G401 (cell line): ENCODE data around the gene RHOH. TPM values are rescaled to one million over a fixed set of nuclear protein-coding genes. Genes with fewer than 3 reads are reported as not detected.
"Not testable (repeated sequence)": the region's sequence is repeated elsewhere in the genome, so short reads cannot be mapped to it uniquely, and the experiment has no call there.

Experiments
- DNase-seq: peaks from one replicate; pipeline ENCODE4 v3.0.0-alpha.2; 2015; ENCODE audit warnings: low spot score
- in situ Hi-C: cut with HindIII; loops from 2 replicates; pipeline ENCODE4 v1.10.0; 2016; ENCODE audit warnings: low sequenced_read_pairs, mixed read lengths
- total RNA-seq: library from RNA; depleted of rRNA; stranded (reverse); fragments of >200 nt; shearing (Covaris generic); gene quantifications from 2 replicates; pipeline ENCODE4 v1.2.3, GENCODE V29; 2014; rRNA removed

The RHOH gene
- total RNA-seq, 1 experiment from 2014 or later, result 48.6 TPM

- in situ Hi-C loops, result no loop called here
- DNase-seq, result no peak
These were observed 84.3 kb downstream of the RHOH start for GRCh38 chr4:40281099-40281498.

- in situ Hi-C loops, result no loop called here
- DNase-seq, result no peak
These were observed 85.1 kb downstream of the RHOH start for GRCh38 chr4:40281913-40282312.

- in situ Hi-C loops, DNase-seq: not testable (repeated sequence)
These were observed 86.0 kb downstream of the RHOH start for GRCh38 chr4:40282857-40283256.

- in situ Hi-C loops, result no loop called here
- no peak for DNase-seq
These were observed 86.6 kb downstream of the RHOH start for GRCh38 chr4:40283413-40283812.

GRCh38 chr4:40283968-40284367 lies 87.1 kb downstream of the RHOH start:
- in situ Hi-C loops, result no loop called here
- no peak for DNase-seq

GRCh38 chr4:40285692-40286091 lies 88.9 kb downstream of the RHOH start:
- in situ Hi-C loops, result no loop called here
- no peak for DNase-seq

DNA sequence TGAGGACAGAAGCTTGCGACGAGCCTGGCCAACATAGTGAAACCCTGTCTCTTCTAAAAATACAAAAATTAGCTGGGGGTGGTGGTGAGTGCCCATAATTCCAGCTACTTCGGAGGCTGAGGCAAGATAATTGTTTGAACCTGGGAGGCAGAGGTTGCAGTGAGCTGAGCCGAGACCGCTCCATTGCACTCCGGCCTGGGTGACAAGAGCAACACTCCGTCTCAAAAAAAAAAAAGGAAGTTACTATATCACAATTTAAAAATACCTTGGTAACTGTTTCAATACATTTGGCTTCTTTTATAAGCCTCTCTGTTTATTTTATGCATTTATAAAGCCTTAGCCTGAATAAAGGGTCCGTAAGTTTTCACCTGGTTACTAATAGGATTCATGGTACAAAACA lies 91.7 kb downstream of the RHOH start:
- in situ Hi-C loops, result no loop called here
- DNase-seq, result no peak

DNA sequence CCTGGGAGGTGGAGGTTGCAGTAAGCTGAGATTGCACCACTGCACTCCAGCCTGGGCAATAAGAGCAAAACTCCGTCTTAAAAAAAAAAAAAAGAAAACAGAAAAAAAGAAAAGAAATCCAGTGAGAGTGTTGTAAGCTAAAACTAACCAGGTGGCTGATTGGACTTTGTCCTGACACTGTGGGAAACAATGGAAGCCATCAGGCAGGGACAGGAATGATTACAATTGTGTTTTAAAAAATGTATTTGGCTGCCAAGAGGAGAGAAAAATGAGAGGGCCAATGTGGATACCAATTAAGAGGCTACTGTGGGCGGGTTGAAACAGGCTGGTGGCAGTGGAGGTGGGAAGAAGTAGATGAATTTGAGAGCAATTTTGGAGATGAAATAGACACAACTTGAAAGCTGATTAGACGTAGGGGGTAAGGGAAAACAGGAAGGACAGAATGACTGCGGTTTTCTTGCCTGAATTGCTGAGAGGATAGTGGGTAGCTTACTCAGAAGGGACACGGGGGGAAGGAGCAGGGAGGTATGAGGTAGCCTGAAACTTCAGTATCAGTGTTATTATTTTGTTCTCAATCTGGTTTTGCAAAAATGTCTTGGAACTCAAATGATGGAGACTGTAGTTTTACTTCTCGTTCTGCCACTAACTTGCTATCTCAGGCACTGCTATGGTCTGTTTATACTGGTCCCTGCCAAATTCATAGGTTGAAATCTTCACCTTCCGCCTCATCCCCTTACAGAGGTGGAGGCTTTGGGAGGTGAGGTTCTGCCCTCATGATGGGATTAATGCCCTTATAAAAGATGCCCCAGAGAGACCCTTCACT lies 92.7 kb downstream of the RHOH start:
- in situ Hi-C loops, result no loop called here
- DNase-seq, result no peak

DNA sequence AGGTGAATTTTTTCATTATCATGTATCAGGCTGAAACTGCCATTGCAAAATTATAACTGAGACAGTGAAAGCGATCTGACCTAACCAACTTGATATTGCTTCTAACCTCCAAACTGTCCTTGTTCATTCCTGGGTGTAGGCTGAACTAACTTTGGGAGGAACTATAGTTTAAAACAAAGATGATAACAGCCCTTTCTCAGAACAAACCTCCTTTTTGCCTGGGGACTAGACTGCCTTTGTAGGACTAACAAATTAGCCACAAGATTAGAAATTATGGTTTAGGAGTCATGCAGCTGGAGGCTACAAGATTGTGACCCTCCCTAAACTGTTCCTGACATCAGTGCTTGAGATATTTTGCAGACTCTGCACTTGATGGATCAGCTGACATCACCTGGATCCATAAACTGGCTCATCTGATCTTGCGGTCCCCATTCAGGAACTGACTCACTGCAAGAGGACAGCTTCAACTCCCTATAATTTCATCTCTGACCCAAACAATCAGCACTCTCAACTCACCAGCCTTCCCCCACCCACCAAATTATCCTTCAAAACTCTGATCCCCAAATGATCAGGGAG lies 93.9 kb downstream of the RHOH start:
- in situ Hi-C loops, DNase-seq: not testable (repeated sequence)

DNA sequence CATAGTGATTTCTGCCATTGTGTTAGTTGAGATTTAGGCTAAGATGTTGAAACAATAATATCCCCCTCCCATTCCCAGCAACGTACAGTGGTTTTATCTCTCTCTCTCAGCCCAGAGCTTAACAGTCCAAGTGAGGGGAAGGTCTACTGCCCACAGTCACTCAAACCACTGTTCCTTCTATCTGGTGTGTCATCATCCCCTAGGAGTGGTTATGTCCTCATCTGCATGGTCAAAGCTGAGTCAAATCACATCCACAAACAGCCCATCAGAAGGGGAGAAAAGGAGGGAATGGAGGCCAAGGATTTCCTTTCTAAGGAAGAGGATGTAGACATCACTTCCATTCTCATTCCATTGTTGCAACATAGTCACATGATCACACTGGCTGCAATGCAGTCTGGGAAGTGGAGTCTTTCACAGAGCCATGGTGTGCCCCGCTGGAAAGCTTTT lies 95.5 kb downstream of the RHOH start:
- in situ Hi-C loops, result no loop called here
- DNase-seq, result no peak

DNA sequence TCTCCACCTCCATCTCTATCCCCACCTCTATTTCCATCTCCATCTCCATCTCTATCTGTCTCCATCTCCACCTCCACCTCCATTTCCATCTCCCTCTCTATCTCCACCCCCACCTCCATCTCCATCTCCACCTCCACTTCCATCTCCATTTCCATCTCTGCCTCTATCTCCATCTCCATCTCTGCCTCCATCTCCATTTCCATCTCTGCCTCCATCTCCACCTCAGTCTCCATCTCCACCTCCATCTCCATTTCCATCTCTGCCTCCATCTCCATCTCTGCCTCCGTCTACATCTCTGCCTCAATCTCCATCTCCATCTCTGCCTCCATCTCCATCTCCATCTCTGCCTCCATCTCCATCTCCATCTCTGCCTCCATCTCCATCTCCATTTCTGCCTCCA lies 97.5 kb downstream of the RHOH start:
- DNase-seq, result no peak
- in situ Hi-C loops, result no loop called here

- DNase-seq, in situ Hi-C loops: not testable (repeated sequence)
These were observed 98.2 kb downstream of the RHOH start for GRCh38 chr4:40295030-40295429.

GRCh38 chr4:40295572-40295971 lies 98.7 kb downstream of the RHOH start:
- in situ Hi-C loops, result no loop called here
- DNase-seq, result no peak

Other genes starting within 250 kb of the RHOH start
- gene PDS5A, start 219.1 kb upstream of the RHOH start, total RNA-seq, result 40.6 and 55.9 TPM in 2 replicates
- gene N4BP2, start 140.2 kb upstream of the RHOH start, total RNA-seq, result 6.6 and 14.9 TPM in 2 replicates
- 0.61 TPM in 1 of 2 replicates, not detected in the other for gene CHRNA9, start 138.3 kb downstream of the RHOH start, total RNA-seq